ELR (cell line): Measurements from ENCODE around the gene MYLIP.
A peak's percentile ranks its signal among the peaks of the same experiment; 100 is the strongest.

Experiments
- DNase-seq: peaks from one replicate; pipeline ENCODE4 v3.0.0-alpha.2; 2015; ENCODE audit warnings: low read depth

The MYLIP gene

DNA sequence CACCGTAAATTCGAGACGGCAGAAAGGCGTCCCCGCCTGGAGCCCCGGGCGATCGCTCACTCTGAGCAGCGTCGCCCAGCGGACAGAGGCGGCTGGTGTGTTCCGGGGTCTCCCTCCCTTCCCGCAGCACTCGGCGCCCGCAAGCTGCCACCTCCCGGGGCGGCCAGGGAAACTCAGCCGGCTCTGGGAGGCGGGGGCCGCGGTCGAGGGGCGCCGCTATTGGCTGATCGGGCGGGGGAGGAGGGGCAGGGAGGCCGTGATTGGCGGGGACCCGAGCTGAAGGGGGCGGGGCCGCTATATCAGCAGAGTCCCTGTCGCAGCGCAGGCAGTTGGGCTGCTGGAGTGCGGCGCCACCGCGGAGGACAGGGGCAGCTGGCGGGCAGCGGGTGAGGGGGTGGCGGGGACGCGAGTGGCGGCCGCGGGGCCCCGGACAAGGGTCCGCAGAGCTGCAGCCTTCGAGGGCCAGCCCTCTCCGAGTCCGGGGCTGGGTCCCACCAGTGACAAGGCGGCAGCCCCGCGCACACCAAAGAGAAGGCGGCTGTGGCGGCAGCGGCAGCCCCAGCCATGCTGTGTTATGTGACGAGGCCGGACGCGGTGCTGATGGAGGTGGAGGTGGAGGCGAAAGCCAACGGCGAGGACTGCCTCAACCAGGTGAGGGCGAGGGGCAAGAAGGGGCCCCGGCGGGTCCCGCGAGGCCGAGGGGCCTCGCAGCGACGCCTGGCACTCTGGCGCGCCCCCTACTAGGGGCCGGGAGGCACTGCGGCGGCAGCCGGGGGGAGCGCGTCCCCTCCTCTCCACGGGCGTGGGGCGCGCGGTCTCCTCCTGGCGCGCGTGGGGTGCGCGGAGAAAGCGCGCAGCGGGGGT is at the start of gene MYLIP:
MYLIP (plus strand) TSS at position 328 of the 864 bp plus-strand sequence; CDS start at position 565, 237 bp downstream.
- DNase-seq, result peak; percentile 90

- DNase-seq, result no peak
Measured at GRCh38 chr6:16079354-16079753, 49.5 kb upstream of the MYLIP start.

DNA sequence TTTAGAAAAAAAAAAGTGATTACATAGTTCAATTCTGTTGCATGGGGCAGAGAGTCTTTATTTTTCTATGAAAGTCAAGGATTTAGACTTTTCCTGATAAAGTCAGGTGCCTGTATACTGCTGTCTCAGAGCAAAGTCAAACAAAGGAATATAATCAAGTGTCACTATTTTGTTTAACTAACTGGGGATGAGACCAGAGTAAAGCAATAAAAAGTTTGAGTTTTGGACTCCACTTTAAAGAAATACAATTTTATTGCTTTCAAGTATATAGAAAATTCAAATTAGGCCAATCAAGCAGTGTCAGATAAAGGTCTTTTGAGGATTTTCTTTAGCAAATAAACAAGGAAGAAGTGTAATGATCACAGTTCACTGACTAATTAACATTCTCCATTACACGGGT is 48.7 kb upstream of the MYLIP start:
- DNase-seq, result no peak

- no peak for DNase-seq
Measured at GRCh38 chr6:16081326-16081725, 47.6 kb upstream of the MYLIP start.

GRCh38 chr6:16082361-16082760 is 46.5 kb upstream of the MYLIP start:
- no peak for DNase-seq

DNA sequence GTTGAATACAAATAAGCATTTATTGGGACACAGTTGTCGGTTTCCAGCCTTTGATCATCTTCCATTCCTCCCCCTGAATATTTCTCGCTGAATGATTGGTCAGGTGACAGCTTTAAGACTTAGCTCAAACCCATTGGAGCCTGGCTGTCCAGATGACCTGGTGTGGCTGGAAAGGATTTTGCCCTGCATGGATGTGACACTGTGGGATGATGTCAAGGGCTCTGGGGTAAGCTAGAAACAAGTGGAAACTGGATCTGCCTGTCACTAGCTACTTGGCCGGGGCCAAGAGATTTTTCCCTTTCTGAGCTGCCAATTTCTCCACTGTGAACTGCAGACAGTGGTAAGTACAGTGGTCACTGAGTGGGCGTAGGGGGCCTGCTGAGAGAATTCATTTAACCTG is 41.9 kb upstream of the MYLIP start:
- no peak for DNase-seq

DNA sequence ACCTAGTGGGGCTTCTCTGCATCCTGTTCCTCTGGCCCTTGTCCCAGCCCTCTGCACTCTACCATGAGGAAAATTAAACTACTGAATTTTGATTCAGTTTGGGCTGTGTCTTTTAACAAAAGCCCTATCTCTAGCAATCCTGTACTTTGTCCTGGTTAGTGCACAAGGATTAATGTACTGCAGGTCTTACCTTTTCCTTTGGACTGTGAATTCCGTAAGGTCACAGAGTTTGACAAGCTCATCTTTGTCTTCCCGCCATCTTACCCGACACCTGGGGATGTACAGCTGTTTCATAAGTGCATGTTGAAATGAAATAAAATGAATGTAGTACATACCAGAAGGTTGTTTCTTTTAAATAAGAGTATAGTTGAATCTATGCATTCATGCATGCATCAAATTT is 41.5 kb upstream of the MYLIP start:
- no peak for DNase-seq

GRCh38 chr6:16088409-16088808 is 40.5 kb upstream of the MYLIP start:
- DNase-seq, result no peak

DNA sequence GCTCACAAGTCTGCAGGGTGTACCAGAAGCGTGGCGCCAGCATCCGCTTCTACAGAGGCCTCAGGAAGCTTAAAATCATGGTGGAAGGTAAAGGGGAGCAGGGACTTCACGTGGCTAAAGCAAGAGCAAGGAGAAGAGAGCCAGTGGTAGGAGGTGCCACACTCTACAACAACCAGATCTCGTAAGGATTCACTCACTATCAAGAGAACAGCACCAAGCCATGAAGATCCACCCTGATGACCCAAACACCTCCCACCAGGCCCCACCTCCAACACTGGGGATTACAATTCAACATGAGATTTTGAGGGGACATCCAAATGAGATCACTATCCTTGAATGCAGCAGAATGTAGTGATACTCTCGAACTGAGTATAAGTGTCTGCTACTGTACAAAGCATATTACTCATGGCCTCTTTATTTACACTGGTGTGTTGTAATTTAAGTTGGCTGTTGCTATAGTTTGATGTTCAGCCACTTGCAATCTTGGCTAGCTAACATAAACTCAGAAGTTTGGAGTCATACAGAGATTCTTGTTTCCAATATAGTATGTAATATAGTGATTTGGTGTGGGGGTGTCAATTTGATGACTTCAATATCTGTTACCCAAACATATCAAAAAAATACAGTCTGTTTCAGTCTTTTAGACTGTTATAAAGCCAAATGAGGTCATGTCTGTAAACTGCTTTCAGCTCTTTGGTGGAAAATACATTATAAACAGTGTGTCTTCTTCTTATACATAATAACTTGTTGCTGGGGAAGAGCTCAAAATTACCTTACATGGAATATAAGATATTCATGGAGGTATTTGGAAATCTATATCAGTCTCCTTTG is 39.4 kb upstream of the MYLIP start:
- no peak for DNase-seq

GRCh38 chr6:16090452-16090851 is 38.4 kb upstream of the MYLIP start:
- DNase-seq, result no peak

GRCh38 chr6:16090920-16091319 is 38.0 kb upstream of the MYLIP start:
- DNase-seq, result no peak

DNA sequence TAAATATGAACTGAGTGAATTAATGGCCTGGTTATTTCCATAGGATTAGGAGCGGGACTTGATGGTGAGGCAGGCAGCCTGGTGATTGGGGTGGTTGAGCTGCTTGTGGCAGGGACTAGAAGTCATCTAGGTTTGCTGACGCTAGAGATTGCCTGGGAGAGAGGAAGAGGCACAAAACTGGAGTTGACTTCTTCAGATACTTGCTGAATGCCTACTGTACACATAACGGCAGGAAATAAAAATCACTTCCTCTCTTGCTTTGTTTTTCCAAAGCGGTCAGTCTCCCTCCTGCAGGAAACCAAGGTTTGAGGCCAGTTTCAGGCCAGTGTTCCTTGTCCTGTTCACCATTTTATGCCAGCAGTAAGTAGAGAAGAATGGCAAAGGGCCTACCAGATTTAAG is 36.7 kb upstream of the MYLIP start:
- DNase-seq, result no peak

GRCh38 chr6:16092990-16093389 is 35.9 kb upstream of the MYLIP start:
- DNase-seq, result no peak

DNA sequence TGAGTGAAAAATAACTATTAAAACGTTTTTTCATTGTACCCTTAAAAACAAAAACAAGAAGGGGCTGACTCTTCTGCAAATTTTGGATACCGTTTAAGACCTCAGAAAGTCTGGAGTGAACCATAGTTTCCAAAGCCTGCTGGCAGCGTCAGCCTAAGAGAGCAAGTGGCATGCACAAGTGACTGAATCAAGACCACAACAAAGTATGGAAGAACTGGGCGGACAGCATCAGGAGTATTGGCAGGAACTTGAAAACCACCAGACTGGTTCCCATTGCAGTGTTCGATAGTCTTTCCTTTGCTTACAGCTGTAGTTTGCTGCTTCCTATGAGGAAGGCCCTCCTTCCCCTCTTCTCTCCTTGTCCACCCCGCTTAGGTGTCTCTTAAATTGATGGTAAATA is 33.7 kb upstream of the MYLIP start:
- no peak for DNase-seq

DNA sequence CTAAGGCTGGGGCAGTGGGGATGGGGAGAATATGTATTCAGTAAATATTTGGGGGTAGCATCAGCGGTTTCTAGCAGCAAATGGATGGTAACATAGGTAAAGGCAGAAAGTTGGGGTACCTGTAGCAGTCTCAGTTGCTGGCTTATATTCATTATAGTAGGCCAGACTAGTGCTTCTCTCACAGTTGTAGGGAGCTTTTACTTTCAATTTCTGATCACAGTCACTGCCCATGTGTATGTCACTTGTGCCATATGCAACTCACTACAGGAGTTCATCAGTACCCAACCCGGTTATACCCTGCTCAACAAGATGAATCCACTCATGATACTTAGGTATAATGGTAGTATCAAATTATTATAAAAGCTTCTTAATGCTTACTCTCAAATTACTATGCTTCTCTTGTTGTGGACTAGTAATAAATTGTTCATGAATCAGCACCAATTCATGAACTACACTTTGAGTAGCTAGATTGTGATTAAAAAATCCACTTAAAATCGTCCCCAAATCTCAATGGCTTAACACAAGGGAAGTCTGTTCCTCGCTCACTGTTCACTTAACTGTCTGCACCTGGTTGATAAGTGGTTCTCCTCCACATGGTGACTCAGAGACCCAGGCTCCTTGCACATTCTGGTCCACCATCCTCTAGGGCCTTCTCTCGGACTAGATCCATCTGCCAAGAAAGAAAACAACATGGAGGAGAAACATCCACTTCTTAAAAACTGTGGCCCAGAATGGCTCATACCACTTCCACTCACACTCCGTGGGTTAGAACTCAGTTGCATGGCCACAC is 31.3 kb upstream of the MYLIP start:
- no peak for DNase-seq

GRCh38 chr6:16098211-16098610 is 30.7 kb upstream of the MYLIP start:
- DNase-seq, result no peak

GRCh38 chr6:16102208-16102607 is 26.7 kb upstream of the MYLIP start:
- no peak for DNase-seq

GRCh38 chr6:16103722-16104121 is 25.2 kb upstream of the MYLIP start:
- no peak for DNase-seq

DNA sequence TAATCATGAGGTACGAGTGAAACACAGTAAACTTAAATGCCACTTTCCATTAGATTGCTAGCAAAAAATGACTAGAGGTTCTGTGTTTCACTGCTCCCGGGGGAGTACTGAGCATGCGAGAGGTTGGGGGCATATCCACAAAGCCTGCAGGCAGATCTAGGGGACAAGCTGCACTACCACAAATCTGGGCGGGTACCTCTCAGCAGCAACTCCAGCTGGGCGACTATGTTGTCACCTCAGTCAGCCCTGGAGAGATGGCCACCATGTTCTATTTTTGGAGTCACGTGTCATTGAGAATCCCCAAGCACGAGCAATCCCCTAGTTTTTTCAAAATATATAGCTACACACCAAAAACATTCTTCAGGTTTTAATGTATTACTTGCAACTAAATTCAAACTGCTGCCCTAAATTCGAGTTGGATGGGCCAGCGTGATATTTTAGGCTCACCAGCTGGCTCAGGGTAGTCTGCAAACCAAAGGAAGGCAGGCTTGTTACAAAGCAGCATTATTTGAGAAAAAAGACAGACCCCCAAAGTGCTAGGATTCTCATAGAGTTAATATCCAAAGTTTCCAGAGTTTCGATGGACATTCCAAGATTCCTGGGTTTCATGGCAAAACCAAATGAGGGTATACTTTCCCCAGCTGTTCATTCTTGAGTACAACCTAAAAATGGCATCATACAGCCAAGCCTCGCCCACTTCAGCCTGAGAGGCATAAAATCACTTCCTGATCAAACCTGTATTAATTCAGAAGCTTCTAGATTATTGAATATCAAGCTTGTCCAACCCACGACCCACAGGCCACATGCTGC is 24.1 kb upstream of the MYLIP start:
- DNase-seq, result no peak

DNA sequence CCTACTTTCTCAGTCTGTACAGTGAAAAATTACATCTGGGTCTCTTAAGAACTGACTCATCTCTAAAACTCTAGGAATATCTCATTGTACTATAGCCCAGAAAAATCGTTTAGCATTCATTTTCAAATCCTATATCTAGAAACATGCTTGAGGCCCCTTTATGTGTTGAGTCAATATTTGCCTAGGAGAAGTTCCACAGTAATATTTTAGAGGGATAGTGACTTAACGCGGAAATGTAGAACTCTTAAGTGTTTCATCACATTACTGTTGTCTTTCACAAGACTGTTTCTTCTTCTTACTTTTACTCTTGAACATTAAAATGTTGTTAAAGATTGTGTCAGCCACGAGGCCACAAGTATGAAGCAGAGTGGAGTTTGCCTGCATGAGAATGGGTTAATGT is 23.0 kb upstream of the MYLIP start:
- no peak for DNase-seq

- no peak for DNase-seq
Measured at GRCh38 chr6:16106991-16107787, 21.7 kb upstream of the MYLIP start.
